Breast epithelium (tissue), 3 donors: Measurements from ENCODE around the gene CUL1.

Experiments
- CTCF ChIP-seq, 3 donors: fragments of 450-650 bp; IDR thresholded peaks; one replicate each; pipeline ENCODE4 v1.5.1; 2016 to 2017; ENCODE audit warnings: antibody characterized with exemption in 3 of 3, mild to moderate bottlenecking in 3 of 3, moderate library complexity in 3 of 3
- POLR2A ChIP-seq: fragments of 450-650 bp; IDR thresholded peaks from one replicate; pipeline ENCODE4 v1.6.1; 2016; ENCODE audit warnings: antibody characterized with exemption, mild to moderate bottlenecking, moderate library complexity

GRCh38 chr7:148773334-148773733 lies 74.6 kb downstream of the CUL1 start:
- TF ChIP-seq CTCF (IDR thresholded peaks at IDR 0.05) (no peak), POLR2A (no peak)
